Pulmonary artery endothelial cell (primary cell): ENCODE data around the gene LIFR. TPM values are rescaled to one million over a fixed set of nuclear protein-coding genes. Genes with fewer than 3 reads are reported as not detected.
"Not testable (repeated sequence)": the region's sequence is repeated elsewhere in the genome, so short reads cannot be mapped to it uniquely, and the experiment has no call there.

ENCODE experiments used
- DNase-seq: peaks from one replicate; pipeline ENCODE4 v3.0.0-alpha.2; 2011; ENCODE audit warnings: low read depth, low spot score
- total RNA-seq: library from RNA; depleted of rRNA; stranded (reverse); fragments of >200 nt; gene quantifications from 2 replicates; pipeline ENCODE4 v1.2.3, GENCODE V29; 2014

Gene LIFR
- 35.8 and 37.4 TPM in 2 replicates for total RNA-seq

- DNase-seq = peak; percentile 26
Measured at GRCh38 chr5:38556599-38557307, at the start of gene LIFR. LIFR (minus strand) TSS chr5:38556646; CDS start chr5:38530647, 25,999 bp downstream.

GRCh38 chr5:38605610-38606009 is 49.2 kb upstream of the LIFR start:
- no peak for DNase-seq

GRCh38 chr5:38603691-38604090 is 47.2 kb upstream of the LIFR start:
- no peak for DNase-seq

GRCh38 chr5:38602641-38603040 is 46.2 kb upstream of the LIFR start:
- DNase-seq = no peak

- no peak for DNase-seq
Measured at GRCh38 chr5:38601863-38602298, 45.4 kb upstream of the LIFR start.

- DNase-seq = no peak
Measured at GRCh38 chr5:38601133-38601862, 44.9 kb upstream of the LIFR start.

- DNase-seq = no peak
Measured at GRCh38 chr5:38600329-38601045, 44.0 kb upstream of the LIFR start.

- DNase-seq = not testable (repeated sequence)
Measured at GRCh38 chr5:38599751-38600150, 43.3 kb upstream of the LIFR start.

- DNase-seq = peak; percentile 64
Measured at GRCh38 chr5:38598994-38599617, 42.7 kb upstream of the LIFR start.

GRCh38 chr5:38598296-38598993 is 42.0 kb upstream of the LIFR start:
- no peak for DNase-seq

GRCh38 chr5:38596981-38597380 is 40.5 kb upstream of the LIFR start:
- no peak for DNase-seq

GRCh38 chr5:38595132-38595745 is 38.8 kb upstream of the LIFR start:
- DNase-seq = no peak

- DNase-seq = no peak
Measured at GRCh38 chr5:38593959-38594358, 37.5 kb upstream of the LIFR start.

GRCh38 chr5:38591523-38591849 is 35.0 kb upstream of the LIFR start:
- no peak for DNase-seq

- DNase-seq = no peak
Measured at GRCh38 chr5:38590838-38591522, 34.5 kb upstream of the LIFR start.

- DNase-seq = no peak
Measured at GRCh38 chr5:38589629-38590028, 33.2 kb upstream of the LIFR start.

GRCh38 chr5:38585816-38586215 is 29.4 kb upstream of the LIFR start:
- no peak for DNase-seq

GRCh38 chr5:38583500-38583899 is 27.1 kb upstream of the LIFR start:
- DNase-seq = no peak

- DNase-seq = no peak
Measured at GRCh38 chr5:38582975-38583319, 26.5 kb upstream of the LIFR start.

- DNase-seq = no peak
Measured at GRCh38 chr5:38582293-38582974, 26.0 kb upstream of the LIFR start.
